NB4 (cell line): ENCODE measurements around the gene RXRA.

Experiments used
- DNase-seq: peaks from one replicate; pipeline ENCODE4 v3.0.0; 2010; ENCODE audit warnings: low read depth
- H3K4me3 ChIP-seq: one replicate; pipeline ENCODE4 v1.5.1; 2011; ENCODE audit warnings: mild to moderate bottlenecking, low read depth, low read length, moderate library complexity
- MYC ChIP-seq: IDR thresholded peaks from 2 replicates; pipeline ENCODE4 v1.6.1; 2011; ENCODE audit warnings: low read depth, low read length
- POLR2A ChIP-seq: IDR thresholded peaks from 2 replicates; pipeline ENCODE4 v1.6.1; 2011; ENCODE audit warnings: mild to moderate bottlenecking; ENCODE audit not compliant: insufficient read length; ENCODE audit errors: extremely low read depth
- TF ChIP-seq, protein P1 (sequence below): IDR thresholded peaks from one replicate; pipeline ENCODE4 v1.5.1; 2012; ENCODE audit warnings: low read depth, low read length
- TF ChIP-seq, protein P2 (sequence below): IDR thresholded peaks from 2 replicates; pipeline ENCODE4 v1.6.1; 2011; ENCODE audit warnings: low read depth, low read length

The RXRA gene

DNA sequence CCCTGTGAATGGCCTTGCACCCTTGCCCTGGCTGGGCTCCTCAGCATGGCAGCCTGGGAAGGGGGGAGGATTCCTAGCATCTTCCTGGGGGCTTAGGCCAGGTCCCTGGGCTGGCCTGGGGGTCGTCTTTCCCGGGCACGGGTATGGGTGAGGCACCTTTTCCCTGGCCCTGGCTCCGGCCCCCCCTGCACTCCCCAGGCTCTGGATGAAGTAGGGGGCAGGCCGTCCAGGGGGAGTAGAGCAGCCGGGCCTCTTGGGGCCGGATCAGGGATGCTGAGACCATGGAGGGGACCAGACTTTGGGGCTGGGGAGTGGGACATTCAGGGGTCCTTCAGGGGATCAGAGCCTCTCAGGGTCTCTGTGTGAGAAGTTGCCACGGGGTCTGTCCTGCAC is 6.6 kb downstream of the RXRA start:
- DNase-seq = no peak
- no peak overlapping the region for H3K4me3 ChIP-seq
- TF ChIP-seq MYC (no peak), POLR2A (no peak)
- TF ChIP-seq, protein P1, sequence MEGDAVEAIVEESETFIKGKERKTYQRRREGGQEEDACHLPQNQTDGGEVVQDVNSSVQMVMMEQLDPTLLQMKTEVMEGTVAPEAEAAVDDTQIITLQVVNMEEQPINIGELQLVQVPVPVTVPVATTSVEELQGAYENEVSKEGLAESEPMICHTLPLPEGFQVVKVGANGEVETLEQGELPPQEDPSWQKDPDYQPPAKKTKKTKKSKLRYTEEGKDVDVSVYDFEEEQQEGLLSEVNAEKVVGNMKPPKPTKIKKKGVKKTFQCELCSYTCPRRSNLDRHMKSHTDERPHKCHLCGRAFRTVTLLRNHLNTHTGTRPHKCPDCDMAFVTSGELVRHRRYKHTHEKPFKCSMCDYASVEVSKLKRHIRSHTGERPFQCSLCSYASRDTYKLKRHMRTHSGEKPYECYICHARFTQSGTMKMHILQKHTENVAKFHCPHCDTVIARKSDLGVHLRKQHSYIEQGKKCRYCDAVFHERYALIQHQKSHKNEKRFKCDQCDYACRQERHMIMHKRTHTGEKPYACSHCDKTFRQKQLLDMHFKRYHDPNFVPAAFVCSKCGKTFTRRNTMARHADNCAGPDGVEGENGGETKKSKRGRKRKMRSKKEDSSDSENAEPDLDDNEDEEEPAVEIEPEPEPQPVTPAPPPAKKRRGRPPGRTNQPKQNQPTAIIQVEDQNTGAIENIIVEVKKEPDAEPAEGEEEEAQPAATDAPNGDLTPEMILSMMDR = no peak
- TF ChIP-seq, protein P2, sequence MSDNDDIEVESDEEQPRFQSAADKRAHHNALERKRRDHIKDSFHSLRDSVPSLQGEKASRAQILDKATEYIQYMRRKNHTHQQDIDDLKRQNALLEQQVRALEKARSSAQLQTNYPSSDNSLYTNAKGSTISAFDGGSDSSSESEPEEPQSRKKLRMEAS = no peak

DNA sequence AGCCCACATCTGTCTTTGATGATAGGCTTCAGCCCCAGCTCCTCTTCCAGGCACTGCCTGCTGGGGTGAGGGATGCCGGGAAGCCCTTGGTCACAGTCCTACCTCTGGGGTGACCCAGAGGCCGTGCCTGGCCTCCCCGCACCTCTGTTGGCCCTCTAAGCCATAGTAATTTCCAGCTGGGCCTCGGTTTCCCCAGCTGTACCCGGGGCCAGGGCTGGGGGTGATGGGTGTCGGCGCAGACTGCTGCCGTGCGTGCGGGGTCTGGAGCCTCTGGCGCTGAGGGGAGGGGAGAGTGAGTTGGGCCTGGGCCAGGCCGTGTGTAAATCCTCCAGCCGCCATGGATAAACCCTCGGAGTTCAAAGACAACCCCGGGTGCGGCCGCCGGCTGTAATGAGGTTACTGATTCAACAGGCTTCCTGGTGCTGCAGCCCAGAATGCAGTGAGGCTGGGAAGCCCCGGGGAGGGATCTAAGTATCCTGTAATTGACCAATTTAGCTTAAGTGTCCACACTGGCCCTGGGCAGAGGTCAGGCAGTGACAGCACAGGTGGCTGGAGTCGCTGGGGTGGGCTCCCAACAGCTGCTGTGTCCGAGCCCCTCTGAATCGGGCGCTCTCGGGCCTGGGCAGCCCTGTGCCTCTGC is 7.1 kb downstream of the RXRA start:
- no peak for DNase-seq
- H3K4me3 ChIP-seq = no peak overlapping the region
- no peak for TF ChIP-seq POLR2A
- TF ChIP-seq, protein P2 = no peak

DNA sequence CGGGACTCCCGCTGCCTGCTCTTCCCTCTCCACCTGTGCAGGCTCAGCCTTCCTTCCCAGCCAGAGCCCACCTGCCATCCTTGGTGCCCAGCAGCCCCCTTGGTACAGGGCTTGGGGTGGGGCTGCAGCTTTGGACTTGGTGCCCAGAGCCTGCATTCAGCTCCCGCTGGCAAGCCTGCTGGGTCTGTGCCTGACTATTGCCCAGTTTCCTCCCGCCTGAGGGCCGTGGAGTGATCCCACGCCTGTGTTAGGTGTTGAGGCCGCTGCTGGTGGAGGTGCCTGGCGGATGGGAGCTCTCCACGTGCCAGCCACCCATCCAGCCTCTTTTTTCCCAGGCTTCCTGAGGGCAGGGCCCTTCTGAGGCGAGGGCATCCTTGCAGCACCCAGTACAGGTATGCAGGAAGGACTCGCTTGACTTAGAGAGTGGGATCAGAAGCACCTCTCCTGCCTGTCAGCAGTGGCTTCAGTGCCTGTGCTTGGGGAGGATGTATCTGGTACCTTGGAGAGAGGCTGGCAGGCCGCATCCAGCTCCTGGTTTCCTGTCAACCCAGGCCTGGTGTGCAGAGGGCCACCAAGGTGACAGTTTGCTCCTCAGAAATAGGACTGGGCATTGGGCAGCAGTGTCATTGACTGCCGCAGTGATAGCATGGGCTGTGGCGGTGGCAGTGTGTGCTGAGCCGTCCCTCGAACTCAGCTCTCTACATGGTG is 7.8 kb downstream of the RXRA start:
- TF ChIP-seq, protein P1 = no peak
- TF ChIP-seq, protein P2 = no peak
- TF ChIP-seq MYC (no peak), POLR2A (no peak)
- no peak for DNase-seq
- no peak overlapping the region for H3K4me3 ChIP-seq

DNA sequence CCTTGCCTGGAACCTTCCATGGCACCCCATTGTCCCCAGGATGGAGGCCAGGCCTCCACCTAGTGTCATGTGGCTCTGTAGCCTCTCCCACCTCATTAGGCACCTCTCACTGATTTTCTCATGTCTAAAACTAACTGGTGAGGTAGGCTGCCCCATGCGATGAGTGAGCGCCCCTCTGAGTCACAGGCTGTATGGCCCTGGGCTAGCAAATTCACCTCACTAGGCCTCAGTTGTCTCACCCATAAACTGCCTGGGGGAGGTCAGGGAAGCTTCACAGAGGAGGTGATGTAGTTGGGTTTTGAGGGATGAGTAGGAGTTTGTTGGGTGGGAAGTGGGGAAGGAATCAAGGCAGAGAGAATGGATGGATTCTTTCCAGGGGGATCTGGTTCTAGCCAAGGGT is 8.8 kb downstream of the RXRA start:
- DNase-seq = no peak
- TF ChIP-seq, protein P2 = no peak
- no peak for TF ChIP-seq POLR2A
- no peak for TF ChIP-seq MYC
- TF ChIP-seq, protein P1 = no peak
- H3K4me3 ChIP-seq = no peak overlapping the region

DNA sequence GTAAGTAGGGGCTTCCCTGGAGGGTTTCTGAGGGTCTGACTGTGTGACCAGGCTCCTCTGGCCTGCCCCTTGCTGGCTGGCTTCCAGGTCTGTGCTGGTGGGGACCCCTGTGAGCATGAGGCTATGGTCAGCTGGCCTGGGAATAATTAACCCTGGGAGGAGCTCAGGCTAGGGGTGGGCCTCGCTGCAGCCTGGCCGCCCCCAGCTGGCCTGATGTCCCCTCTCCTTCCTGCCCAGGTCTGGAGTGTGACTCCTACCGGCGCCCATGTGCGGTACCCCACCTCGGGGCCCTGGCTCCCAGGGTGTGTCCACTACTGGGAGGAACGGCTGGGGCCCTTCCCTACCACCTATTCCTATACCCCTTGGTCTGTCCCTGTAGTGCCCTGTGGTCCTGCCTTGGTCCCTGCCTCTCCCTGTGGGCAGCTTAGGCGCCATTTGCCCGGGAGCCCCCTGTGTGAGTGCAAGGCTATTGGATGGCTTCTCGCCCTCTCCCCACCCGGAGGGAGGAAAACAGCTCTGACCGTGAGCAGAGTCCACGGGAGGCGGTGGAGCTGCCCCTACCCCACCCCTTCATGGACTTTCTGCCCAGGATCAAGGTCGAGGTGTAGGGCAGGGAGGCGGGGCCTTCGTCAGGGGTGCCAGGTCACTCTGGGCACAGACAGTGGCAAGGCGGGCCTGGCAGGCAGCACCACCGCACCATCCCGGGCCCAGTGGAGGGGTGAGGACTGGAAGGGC is 9.4 kb downstream of the RXRA start:
- DNase-seq = no peak
- TF ChIP-seq, protein P2 = no peak
- TF ChIP-seq, protein P1 = no peak
- TF ChIP-seq POLR2A = no peak
- no peak for TF ChIP-seq MYC
- no peak overlapping the region for H3K4me3 ChIP-seq

DNA sequence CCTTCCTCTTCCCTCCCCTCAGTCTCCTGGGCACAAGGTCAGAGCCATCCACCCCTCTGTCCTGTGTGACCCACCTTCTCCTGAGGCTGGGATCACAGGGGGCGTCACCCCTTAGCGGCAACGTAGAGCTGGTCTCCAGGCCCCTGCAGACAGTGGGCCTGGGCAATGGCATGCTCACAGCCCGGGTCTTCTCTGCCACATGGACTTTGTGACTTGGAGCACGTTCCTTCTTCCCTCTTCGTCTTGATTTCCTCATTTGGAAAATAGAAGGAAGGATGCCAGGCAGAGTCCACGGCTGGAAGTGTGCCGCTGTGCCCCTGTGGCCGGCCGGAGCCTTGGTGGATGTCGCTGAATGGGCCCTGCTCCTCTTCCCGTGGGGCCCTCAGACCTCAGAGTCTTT is 10.0 kb downstream of the RXRA start:
- no peak overlapping the region for H3K4me3 ChIP-seq
- DNase-seq = no peak
- TF ChIP-seq POLR2A (no peak), MYC (no peak)
- TF ChIP-seq, protein P2 = no peak
- TF ChIP-seq, protein P1 = no peak
